Endometrial microvascular endothelial cells (primary cell): ENCODE results near the gene SMOC1. TPM values are rescaled to one million over a fixed set of nuclear protein-coding genes. Genes with fewer than 3 reads are reported as not detected.

ENCODE experiments used
- in situ Hi-C: cut with HindIII; loops from 2 replicates; pipeline ENCODE4 v1.10.0; 2017; ENCODE audit warnings: low sequenced_read_pairs, low pct_unique_long_range_greater_than_20kb; ENCODE audit errors: inconsistent ontology term
- total RNA-seq: library from RNA; depleted of rRNA; stranded (reverse); fragments of >200 nt; gene quantifications from one replicate; pipeline ENCODE4 v1.2.3, GENCODE V29; 2015; ENCODE audit errors: inconsistent ontology term

SMOC1 gene
- total RNA-seq, 1 donor from 2014 or later: not detected

GRCh38 chr14:69931960-69932359, 52.7 kb downstream of the SMOC1 start:
- in situ Hi-C loops: no loop called here

DNA sequence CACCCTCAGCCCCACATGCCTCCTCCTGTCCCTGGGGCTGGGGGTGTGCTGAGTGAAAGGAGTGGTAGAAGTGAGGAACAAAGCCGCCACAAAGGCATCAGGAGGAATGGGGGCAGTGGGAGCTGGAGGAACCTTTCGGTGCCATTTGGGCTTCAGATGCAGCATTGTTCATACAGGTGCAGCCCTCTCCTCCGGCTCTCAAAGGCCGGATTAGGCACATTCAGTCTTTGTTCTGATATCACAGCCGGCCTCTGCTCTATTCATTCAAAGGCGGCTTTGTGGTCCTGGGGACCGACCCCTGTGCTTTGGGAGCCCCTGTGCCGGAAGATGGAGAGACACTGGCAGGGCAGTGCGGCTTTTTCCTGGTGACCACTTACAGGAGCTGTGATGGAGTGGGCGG, 53.2 kb downstream of the SMOC1 start:
- in situ Hi-C loops: no loop called here

DNA sequence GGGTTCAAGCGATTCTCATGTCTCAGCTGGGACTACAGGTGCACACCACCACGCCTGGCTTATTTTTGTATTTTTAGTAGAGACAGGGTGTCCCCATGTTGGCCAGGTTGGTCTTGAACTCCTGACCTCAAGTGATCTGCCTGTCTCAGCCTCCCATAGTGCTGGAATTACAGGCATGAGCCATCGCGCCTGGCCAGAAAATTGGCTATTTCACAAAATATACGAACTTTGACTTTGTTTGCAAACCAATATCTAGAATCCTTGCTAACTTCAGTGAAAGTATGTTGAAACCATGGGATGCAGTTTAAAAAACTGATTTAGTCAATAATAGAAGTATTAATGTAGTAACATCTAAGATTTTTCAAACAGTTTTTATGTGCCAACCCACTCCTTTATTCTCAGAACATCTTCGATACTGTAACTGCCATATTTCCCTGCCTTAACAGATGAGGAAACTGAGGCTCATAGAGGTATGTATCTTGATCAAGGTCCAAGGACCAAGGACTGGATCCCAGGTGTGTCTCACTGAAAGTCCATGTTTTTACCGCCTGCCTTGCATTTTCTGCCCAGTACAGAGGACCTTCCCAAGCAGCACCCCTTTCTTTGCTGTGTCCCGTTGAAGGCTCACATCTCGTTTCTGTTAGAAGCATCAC, 54.5 kb downstream of the SMOC1 start:
- in situ Hi-C loops: no loop called here

GRCh38 chr14:69937367-69938081, 58.3 kb downstream of the SMOC1 start:
- in situ Hi-C loops: no loop called here

GRCh38 chr14:69938751-69939150, 59.5 kb downstream of the SMOC1 start:
- in situ Hi-C loops: no loop called here

- in situ Hi-C loops: no loop called here
Observed at GRCh38 chr14:69941768-69942742, 62.8 kb downstream of the SMOC1 start.

- in situ Hi-C loops: no loop called here
Observed at GRCh38 chr14:69943084-69943780, 64.0 kb downstream of the SMOC1 start.

DNA sequence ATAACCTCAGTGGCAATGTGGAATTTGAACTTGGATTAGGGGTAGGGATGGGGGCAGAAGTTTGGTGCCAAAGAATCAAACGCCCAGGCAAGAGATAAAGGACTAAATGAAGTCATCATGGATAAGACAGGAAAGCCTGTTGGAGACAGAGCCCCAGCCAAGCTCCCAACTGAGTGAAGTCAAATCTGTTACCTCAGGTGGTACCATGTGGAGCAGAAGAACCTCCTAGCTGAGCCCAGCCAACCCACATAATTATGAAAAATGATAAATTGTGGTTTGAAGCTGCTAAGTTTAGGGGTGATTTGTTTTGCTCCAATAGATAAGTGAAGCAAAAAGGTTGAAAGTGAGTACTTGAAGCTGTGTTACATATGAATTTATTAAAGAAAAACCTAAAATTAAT, 66.1 kb downstream of the SMOC1 start:
- in situ Hi-C loops: no loop called here

- in situ Hi-C loops: no loop called here
Observed at GRCh38 chr14:69945912-69946311, 66.7 kb downstream of the SMOC1 start.

- in situ Hi-C loops: no loop called here
Observed at GRCh38 chr14:69948351-69948750, 69.1 kb downstream of the SMOC1 start.

DNA sequence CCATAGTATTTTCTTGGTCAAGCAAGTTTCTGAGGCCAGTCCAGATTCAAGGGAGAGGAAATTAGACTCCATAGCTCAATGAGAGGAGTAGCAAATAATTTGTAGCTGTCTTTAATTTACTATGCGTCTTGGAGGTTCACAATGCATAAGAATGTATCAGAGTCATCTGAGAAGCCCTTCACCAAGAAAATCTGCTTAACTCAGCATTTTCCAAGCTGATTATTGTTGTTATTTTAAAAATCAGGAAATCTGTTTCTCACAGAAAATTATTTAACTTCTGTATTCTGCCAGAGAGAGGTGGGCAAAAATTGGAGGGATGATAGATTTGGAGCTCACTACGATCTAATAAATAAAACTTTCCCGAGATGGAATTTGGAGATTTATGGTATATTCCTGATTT, 72.0 kb downstream of the SMOC1 start:
- in situ Hi-C loops: no loop called here

DNA sequence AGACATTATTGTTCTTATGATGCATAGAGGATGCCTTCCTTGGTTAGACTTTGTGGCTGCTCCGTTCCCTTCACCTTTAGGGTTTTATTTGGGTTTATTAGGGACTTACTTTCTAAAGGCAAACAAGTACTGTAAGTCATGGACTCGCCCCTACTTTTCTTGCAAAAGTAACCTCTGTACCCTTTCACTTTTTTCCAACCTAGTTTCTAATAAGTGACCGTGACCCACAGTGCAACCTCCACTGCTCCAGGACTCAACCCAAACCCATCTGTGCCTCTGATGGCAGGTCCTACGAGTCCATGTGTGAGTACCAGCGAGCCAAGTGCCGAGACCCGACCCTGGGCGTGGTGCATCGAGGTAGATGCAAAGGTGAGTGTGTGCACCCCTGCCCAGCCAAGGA, 72.7 kb downstream of the SMOC1 start:
- in situ Hi-C loops: no loop called here

- in situ Hi-C loops: no loop called here
Observed at GRCh38 chr14:69953266-69953915, 74.2 kb downstream of the SMOC1 start.

DNA sequence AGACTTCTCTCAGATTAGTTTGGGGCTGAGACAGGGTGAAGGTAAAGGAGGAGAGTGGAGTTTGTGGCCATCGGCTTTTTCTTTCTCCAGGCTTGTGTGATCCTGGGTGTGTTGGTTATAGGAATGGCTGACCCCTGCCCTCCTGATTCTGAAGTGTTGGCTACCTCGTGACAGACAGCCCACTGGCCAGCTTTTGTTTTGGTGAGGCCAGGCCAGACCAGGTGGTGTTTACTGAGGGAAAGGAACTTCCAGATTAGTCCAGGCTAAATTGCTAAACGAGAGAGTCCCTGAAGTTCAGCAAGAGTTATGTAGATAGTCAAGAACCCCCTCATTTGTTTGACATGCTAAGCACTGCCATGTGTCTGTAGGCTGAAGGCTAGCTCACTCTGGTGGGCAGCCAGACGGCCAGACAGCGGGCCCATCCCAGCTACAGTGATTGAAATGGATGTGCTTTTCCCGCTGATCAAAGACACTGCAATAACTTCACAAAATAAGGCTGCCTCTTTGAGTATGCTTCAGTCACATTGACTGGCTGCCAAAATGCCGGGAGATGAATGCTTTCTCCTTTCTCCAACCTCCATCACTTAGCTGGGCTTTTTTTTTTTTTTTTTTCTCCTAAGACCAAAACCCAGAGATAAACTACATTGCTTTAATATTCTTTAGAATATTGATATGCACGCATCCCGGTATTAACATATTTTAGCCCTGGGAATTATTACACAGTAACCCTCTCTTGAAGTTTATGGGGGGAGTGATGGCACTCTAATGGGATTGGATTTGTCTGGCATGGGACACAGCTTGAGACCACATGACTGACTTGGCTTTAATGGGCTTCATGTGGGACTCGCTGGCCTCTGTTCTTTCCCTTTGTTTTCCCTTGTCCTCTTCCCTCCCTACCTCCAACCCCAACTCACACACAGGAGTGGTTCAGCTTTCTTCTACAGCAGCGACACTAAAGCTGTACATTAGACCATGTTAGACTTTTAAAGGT, 76.9 kb downstream of the SMOC1 start:
- in situ Hi-C loops: no loop called here

DNA sequence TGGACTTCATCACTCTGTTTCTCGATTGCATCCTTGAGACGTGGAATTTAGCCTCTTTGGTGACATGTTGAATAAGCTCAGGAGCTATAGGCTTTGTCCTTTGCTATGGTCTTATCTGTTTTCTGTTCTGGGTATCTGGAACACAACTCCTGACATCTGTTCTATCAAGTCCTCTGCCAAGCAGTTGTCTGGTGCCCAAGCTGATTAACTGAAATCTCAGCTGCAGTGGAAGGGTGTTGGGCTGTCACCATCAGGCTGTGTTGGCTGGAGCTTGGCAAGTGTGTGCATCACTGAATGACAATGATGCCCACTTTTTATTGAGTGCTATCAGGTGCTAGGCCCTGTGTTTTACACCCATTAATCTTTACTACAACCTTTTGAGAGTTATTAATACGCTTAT, 77.8 kb downstream of the SMOC1 start:
- in situ Hi-C loops: no loop called here

- in situ Hi-C loops: no loop called here
Observed at GRCh38 chr14:69957986-69958385, 78.8 kb downstream of the SMOC1 start.

DNA sequence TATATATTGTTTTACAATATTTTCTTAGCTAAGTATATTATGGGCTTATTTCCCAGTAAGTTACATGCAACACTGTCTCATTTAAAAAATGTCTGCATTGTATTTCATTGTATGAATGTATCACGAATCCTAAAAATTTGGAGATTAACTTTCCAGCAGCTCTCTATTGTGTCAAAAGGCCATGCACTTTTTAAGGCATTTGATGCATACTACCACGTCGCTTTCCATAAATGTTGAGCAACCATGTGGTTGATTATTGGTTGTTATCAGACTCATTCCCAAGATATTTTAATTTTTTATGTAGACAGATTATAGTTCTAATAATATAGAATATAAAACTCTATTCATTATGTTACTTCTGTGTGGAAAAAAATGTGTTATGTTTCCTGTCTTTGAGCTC, 79.9 kb downstream of the SMOC1 start:
- in situ Hi-C loops: no loop called here
